Measurements from ENCODE around the gene S100A7A.
"Not testable (repeated sequence)": the region's sequence is repeated elsewhere in the genome, so short reads cannot be mapped to it uniquely, and the experiment has no call there.

Gene S100A7A

GRCh38 chr1:153447498-153448170 is 31.3 kb downstream of the S100A7A start:
- no peak for TF ChIP-seq ZFX (IDR thresholded peaks at IDR 0.05)
- no peak for TF ChIP-seq CTCF (conservative IDR thresholded peaks at IDR 0.05)
- H3K27ac ChIP-seq: no peak overlapping the region

- not testable (repeated sequence) for H3K27ac ChIP-seq
Measured at GRCh38 chr1:153448851-153449250, 32.5 kb downstream of the S100A7A start.

GRCh38 chr1:153456396-153456795 is 40.1 kb downstream of the S100A7A start:
- H3K27ac ChIP-seq: no peak overlapping the region
- TF ChIP-seq ZFX (IDR thresholded peaks at IDR 0.05) (no peak), CTCF (conservative IDR thresholded peaks at IDR 0.05) (no peak)

- H3K27ac ChIP-seq: no peak overlapping the region
- TF ChIP-seq CTCF (conservative IDR thresholded peaks at IDR 0.05) (no peak), ZFX (IDR thresholded peaks at IDR 0.05) (no peak)
Measured at GRCh38 chr1:153459655-153460054, 43.3 kb downstream of the S100A7A start.

GRCh38 chr1:153460551-153460950 is 44.2 kb downstream of the S100A7A start, which contains the start of gene S100A7:
Gene S100A7, minus strand, starts transcription at chr1:153460651. Its CDS starts 1,638 bp downstream, at chr1:153459013.
- no peak within 1 kb of the TSS for H3K27ac ChIP-seq
- TF ChIP-seq CTCF (conservative IDR thresholded peaks at IDR 0.05) (no peak), ZFX (IDR thresholded peaks at IDR 0.05) (no peak)

- not testable (repeated sequence) for H3K27ac ChIP-seq
Measured at GRCh38 chr1:153462741-153463140, 46.4 kb downstream of the S100A7A start.

GRCh38 chr1:153465811-153466636 is 49.7 kb downstream of the S100A7A start:
- H3K27ac ChIP-seq: no peak overlapping the region
- no peak for TF ChIP-seq ZFX (IDR thresholded peaks at IDR 0.05)
- peak; percentile 97 for TF ChIP-seq CTCF (conservative IDR thresholded peaks at IDR 0.05)

- TF ChIP-seq CTCF (conservative IDR thresholded peaks at IDR 0.05): no peak
- no peak overlapping the region for H3K27ac ChIP-seq
Measured at GRCh38 chr1:153466908-153467307, 50.6 kb downstream of the S100A7A start.
